Right lobe of liver (tissue), 6 donors: ENCODE data around the gene NDUFA8. TPM values are rescaled to one million over a fixed set of nuclear protein-coding genes. Genes with fewer than 3 reads are reported as not detected.

Experiments used
- ATAC-seq, 4 donors: fragments of 200-7000 bp; cut with Tn5 transposase; one replicate each; pipeline ENCODE4 v1.9.1; 2020; ENCODE audit warnings: mild to moderate bottlenecking in 4 of 4, moderate library complexity in 4 of 4
- DNase-seq, 3 donors: peaks; one replicate each; pipeline ENCODE4 v3.0.0-alpha.2; 2020
- H3K27ac ChIP-seq, 3 donors: fragments of 200-600 bp; one replicate each; pipeline ENCODE4 v1.8.0; 2022
- H3K27me3 ChIP-seq, 2 donors: fragments of 200-600 bp; one replicate each; pipeline ENCODE4 v1.8.0; 2022
- H3K36me3 ChIP-seq, 4 donors: fragments of 200-600 bp; sonication (generic) in 1 of 4; one replicate each; pipeline versions ENCODE4 v1.5.1 to v1.8.0; 2017 to 2022; ENCODE audit warnings: control low read depth in 1 of 4
- H3K4me1 ChIP-seq, 4 donors: fragments of 200-600 bp; sonication (generic) in 1 of 4; one replicate each; pipeline versions ENCODE4 v1.5.1 to v1.8.0; 2017 to 2022; ENCODE audit warnings: control low read depth in 1 of 4
- H3K4me3 ChIP-seq, 3 donors: fragments of 200-600 bp; one replicate each; pipeline ENCODE4 v1.8.0; 2022
- H3K9me3 ChIP-seq, 4 donors: fragments of 200-600 bp; sonication (generic) in 1 of 4; one replicate each; pipeline versions ENCODE4 v1.5.1 to v1.8.0; 2017 to 2022; ENCODE audit warnings: control low read depth in 1 of 4
- POLR2A ChIP-seq: fragments of 450-650 bp; IDR thresholded peaks from one replicate; pipeline ENCODE4 v1.6.1; 2017; ENCODE audit warnings: antibody characterized with exemption, mild to moderate bottlenecking
- WGBS: methylation state at CpG from one replicate; pipeline ENCODE4 v1.1.6; 2018; ENCODE audit warnings: low coverage, low lambda C conversion rate; ENCODE audit not compliant: insufficient coverage; ENCODE audit errors: missing lambda C conversion rate; 5-methylcytosine and 5-hydroxymethylcytosine counted together
- intact Hi-C, 2 donors: fragments of 100-400 bp; cut with DNase I; formaldehyde crosslinking; loops; one replicate each; pipeline versions ENCODE4 v1.11.2 to v1.14.1; 2022
- total RNA-seq, 6 experiments: library from RNA; depleted of rRNA in 2 of 6; stranded (reverse); fragments of >200 nt in 2 of 6; fragmentation: NEBNext Ultra II Directional in 3 of 6; extraction: Animal tissue kit (Norgen Biotek cat#: 25700) in 3 of 6; gene quantifications; one replicate each; pipeline versions ENCODE4 v1.1.0 to v1.2.4, GENCODE V29; 2016 to 2023
- TF ChIP-seq, protein P1 (sequence below), 4 donors: fragments of 200-600 bp in 3 of 4; fragments of 450-650 bp in 1 of 4; IDR thresholded peaks; one replicate each; pipeline versions ENCODE4 v1.5.1 to v1.8.0; 2016 to 2022; ENCODE audit warnings: antibody characterized with exemption in 4 of 4, mild to moderate bottlenecking in 2 of 4
- donor health status: DM: no; HTN: yes; CAD: no.
- donor health status: DM: no; HTN: no; CAD: no.
- donor health status: DM: no; HTN: no; CAD: no.
- donor health status: DM: no; HTN: yes; CAD: no.
- donor health status: DM: no; HTN: yes; CAD: no.

NDUFA8 gene
- total RNA-seq, 6 experiments from 2014 or later = 27.3 to 43.9 (median 29.0) TPM

- Histone ChIP-seq H3K36me3 (no peaks in the 10 kb centered on the region), H3K27me3 (no peaks in the 10 kb centered on the region), H3K4me1 (no peaks in the 10 kb centered on the region), H3K27ac (no peak overlapping the region), H3K4me3 (no peak overlapping the region), H3K9me3 (no peaks in the 10 kb centered on the region)
- ATAC-seq = no peak
- no peak for DNase-seq
- TF ChIP-seq, protein P1, sequence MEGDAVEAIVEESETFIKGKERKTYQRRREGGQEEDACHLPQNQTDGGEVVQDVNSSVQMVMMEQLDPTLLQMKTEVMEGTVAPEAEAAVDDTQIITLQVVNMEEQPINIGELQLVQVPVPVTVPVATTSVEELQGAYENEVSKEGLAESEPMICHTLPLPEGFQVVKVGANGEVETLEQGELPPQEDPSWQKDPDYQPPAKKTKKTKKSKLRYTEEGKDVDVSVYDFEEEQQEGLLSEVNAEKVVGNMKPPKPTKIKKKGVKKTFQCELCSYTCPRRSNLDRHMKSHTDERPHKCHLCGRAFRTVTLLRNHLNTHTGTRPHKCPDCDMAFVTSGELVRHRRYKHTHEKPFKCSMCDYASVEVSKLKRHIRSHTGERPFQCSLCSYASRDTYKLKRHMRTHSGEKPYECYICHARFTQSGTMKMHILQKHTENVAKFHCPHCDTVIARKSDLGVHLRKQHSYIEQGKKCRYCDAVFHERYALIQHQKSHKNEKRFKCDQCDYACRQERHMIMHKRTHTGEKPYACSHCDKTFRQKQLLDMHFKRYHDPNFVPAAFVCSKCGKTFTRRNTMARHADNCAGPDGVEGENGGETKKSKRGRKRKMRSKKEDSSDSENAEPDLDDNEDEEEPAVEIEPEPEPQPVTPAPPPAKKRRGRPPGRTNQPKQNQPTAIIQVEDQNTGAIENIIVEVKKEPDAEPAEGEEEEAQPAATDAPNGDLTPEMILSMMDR (IDR thresholded peaks at IDR 0.05) = no peak
- TF ChIP-seq POLR2A = no peak
- intact Hi-C loops = no loop called here
- 73% methylated on average over 5 of the region's 6 CpGs for WGBS
These were observed 28.8 kb upstream of the NDUFA8 start for GRCh38 chr9:122188369-122188768.

DNA sequence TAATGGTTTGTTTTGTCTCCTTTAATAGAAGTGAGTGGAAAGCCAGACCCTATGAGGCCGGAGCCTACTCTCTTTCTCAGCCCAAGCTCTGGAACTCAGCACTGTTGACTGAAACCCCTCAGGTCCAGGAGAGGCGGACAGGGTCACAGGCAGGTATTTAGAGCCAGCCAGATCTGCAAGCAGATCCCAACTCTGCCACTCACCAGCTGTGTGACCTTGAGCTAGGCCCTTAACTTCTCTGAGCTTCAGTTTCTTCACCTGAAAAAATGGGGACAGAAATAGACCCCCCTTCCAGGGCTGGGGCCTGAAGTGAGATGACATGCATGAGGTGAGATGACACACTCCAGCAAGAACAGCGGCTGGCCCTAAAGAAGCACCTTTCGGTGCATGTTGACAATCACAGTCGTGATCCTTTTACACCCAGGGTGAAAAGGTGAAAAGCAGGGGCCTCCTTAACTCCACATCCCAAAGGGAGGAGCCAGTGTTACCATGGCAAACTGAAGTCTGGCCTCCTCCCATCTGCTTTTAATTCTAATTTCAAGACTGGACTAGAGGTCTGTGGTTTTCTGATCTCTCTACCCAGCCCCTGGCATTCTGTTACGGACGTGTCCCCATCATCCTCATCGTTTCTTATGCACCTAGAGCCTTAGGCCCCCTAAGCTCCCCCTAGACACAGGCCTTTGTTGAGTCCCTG is 27.3 kb upstream of the NDUFA8 start:
- no peaks in the 10 kb centered on the region for H3K9me3 ChIP-seq
- H3K27ac ChIP-seq = no peak overlapping the region
- TF ChIP-seq, protein P1 (IDR thresholded peaks at IDR 0.05) = no peak
- TF ChIP-seq POLR2A = no peak
- 79% methylated on average over 4 of the region's 8 CpGs for WGBS
- no peak for ATAC-seq
- no peak for DNase-seq
- H3K27me3 ChIP-seq = no peaks in the 10 kb centered on the region
- intact Hi-C loops = no loop called here
- H3K4me3 ChIP-seq = no peak overlapping the region
- no peaks in the 10 kb centered on the region for H3K4me1 ChIP-seq
- no peaks in the 10 kb centered on the region for H3K36me3 ChIP-seq

- H3K36me3 ChIP-seq = no peaks in the 10 kb centered on the region
- no peaks in the 10 kb centered on the region for H3K9me3 ChIP-seq
- DNase-seq = peak in 2 of 3 donors; percentile 34 to 60
- no peak overlapping the region for H3K27ac ChIP-seq
- H3K27me3 ChIP-seq = no peaks in the 10 kb centered on the region
- no peaks in the 10 kb centered on the region for H3K4me1 ChIP-seq
- TF ChIP-seq, protein P1 (IDR thresholded peaks at IDR 0.05) = peak in 3 of 4 donors; percentile 10 to 38 (median 12)
- no peak for TF ChIP-seq POLR2A
- intact Hi-C loops = no loop called here
- ATAC-seq = peak; percentile 65 to 87 (median 82)
- WGBS = 45% methylated on average over 4 of the region's 5 CpGs
- H3K4me3 ChIP-seq = no peak overlapping the region
These were observed 26.7 kb upstream of the NDUFA8 start for GRCh38 chr9:122186301-122186700.

- H3K27ac ChIP-seq = no peak overlapping the region
These were observed 25.0 kb upstream of the NDUFA8 start for GRCh38 chr9:122184551-122184950.

More at GRCh38 chr9:122184551-122184950, 25.0 kb upstream of the NDUFA8 start:
- ATAC-seq = no peak
- Histone ChIP-seq H3K9me3 (no peaks in the 10 kb centered on the region), H3K36me3 (no peaks in the 10 kb centered on the region), H3K27me3 (no peaks in the 10 kb centered on the region), H3K4me1 (no peaks in the 10 kb centered on the region), H3K4me3 (no peak overlapping the region)
- no peak for DNase-seq
- TF ChIP-seq, protein P1 (IDR thresholded peaks at IDR 0.05) = no peak
- no peak for TF ChIP-seq POLR2A
- 100% methylated on average over 1 of the region's 1 CpG for WGBS
- intact Hi-C loops = no loop called here
